Activated T-cell treated with anti-CD3 and anti-CD28 coated beads for 4 hours (primary cell): Measurements from ENCODE around the gene MYH7.
"Not testable (repeated sequence)": the region's sequence is repeated elsewhere in the genome, so short reads cannot be mapped to it uniquely, and the experiment has no call there.

Experiments used
- DNase-seq: peaks from one replicate; pipeline ENCODE4 v3.0.0-alpha.2; 2020

MYH7 gene

DNA sequence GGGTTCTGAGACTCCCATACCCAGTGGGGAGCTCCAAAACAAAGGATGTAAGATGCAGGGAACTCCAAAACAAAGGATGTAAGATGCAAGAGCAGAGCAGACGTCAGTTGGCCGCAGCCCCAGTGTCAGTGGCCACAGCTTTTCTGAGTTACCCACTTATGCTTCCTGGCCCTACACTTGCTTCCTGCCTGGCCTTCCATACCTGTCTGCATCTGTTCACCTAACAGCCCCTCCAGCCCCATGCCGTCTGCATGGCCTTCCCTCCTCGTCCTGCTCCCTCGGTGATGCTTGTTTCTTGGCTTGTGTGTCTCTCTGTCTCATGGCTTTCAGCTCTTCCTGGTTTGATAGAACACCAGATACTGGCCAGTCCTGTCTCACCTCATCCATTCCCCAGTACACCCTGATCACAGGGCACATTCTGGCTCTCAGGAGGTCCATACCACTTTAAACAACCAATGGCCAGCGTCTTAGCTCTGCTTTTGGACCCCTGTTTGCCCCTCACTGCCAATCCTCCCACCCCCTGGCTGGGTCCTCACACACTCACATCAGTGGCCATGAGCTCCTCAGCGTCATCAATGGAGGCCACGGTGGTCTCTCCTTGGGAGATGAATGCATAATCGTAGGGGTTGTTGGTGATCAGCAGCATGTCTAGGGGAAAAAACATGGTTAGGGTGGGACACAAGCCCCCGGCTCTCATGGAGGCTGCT, 5.3 kb downstream of the MYH7 start:
- DNase-seq = no peak

- no peak for DNase-seq
Measured at GRCh38 chr14:23428686-23429495, 6.6 kb downstream of the MYH7 start.

- not testable (repeated sequence) for DNase-seq
Measured at GRCh38 chr14:23425798-23426197, 9.7 kb downstream of the MYH7 start.

DNA sequence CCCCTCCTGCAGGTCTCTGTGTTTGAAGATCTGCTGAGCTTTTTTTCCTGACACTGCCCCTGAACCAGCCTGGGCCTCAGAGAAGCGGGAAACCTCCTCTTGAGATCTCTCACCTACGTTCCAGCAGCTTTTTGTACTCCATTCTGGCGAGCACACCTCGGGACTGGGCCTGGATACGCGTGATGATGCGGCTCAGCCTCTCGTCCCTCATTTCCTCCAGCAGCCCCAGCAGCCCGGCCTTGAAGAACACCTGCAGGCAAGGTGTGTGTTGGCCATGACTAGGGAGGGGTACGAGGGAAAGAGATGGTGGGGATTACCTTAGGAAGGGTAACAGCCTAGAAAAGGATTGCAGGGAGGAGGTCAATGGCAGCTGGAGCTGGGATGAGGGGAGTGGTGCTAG, 10.3 kb downstream of the MYH7 start:
- no peak for DNase-seq

GRCh38 chr14:23423657-23424056, 11.8 kb downstream of the MYH7 start:
- DNase-seq = no peak

DNA sequence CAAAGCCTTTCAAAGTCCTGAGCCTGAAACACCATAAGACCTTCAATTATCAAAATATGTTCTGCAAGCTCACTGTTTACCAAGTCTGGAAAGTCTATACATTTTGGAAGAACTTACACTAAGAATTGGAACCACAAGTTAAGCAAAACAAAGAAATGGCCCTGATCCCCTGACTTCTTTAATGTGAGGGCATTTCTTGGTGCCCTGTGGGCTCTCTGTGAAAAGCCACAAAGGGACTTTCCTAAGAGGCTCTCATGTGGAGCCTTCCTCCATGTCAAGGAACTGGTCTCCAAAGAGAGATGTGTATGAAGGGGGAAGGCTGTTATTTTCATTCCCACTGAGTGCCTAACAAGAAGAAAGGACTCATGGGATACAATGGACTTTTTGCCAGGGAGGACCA, 13.9 kb downstream of the MYH7 start:
- DNase-seq = no peak

GRCh38 chr14:23419646-23420045, 15.8 kb downstream of the MYH7 start:
- not testable (repeated sequence) for DNase-seq

DNA sequence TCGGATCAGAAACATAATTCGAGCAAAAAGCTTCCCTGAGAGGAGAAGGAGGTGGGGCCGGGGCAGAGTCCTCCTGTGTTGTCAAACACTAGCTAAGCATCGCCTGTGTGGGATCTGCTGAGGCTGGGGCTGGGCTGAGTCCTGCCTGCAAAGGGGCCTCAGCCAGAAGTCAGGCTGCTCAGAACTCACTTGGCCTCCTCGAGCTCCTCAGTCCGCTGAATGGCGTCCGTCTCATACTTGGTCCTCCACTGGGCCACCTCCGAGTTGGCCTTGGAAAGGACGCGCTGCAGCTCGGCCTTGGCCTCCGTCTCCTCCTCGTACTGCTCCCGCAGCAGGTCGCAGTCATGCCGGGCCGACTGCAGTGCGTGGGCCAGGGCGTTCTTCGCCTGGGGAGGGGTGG, 17.4 kb downstream of the MYH7 start:
- DNase-seq = no peak

DNA sequence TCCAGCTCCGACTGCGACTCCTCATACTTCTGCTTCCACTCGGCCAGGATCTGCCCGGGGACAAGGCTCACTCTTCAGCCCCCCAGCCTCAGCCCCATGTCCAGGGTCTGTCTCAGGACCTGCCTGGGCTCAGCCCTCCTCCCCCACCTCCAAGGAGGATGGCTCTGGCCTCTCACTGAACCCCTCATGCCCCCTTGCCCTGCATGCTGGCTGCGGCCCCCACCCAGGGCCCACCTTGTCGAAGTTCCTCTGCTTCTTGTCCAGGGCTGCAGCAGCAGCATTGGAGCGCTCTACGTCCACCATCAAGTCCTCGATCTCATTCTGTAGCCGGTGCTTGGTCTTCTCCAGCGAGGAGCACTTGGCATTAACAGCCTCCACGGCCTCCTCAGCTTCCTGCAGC, 18.2 kb downstream of the MYH7 start:
- DNase-seq = not testable (repeated sequence)

GRCh38 chr14:23416801-23417200, 18.7 kb downstream of the MYH7 start:
- no peak for DNase-seq

DNA sequence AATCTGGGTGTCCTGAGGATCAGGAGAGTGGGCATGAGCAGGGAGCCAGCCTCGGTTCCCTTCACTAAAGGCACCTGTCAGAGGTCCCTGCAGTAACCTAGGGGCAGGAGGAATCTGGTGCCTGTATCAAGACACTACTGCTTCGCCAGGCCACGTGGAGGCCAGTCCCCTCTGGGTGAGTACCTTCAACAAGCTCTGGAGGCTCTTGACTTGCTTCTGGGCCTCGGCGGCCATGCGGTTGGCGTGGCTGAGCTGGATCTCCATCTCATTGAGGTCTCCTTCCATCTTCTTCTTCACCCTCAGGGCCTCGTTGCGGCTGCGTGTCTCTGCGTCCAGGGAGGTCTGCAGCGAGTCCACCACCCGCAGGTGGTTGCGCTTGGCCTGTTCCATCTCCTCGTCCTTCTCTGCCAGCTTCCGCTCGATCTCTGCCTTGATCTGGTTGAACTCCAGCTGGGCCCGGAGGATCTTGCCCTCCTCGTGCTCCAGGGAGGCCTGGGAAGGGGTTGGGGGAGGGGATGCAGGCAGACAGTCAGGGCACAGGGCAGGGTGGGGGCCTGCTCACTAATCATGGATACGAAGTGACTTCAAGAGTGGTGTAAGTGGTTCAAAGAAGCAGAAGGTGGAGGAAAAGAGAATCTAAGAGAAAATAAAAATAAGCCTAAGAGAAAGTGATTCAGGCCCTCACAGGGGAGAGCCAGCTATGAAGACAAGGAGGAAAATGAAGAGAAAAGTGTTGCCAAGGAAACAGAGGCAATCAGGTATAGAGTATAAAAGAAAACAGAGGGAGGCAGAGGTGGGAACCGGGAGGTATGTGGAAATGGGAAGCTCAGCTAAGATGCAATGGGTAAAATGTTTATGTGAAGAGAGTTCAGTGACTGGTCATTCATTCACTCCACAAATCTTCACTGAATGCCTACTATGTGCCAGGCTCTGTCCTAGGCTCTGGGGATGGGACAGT, 19.4 kb downstream of the MYH7 start:
- DNase-seq = no peak

- no peak for DNase-seq
Measured at GRCh38 chr14:23414906-23415820, 20.3 kb downstream of the MYH7 start.

- DNase-seq = no peak
Measured at GRCh38 chr14:23414254-23414653, 21.2 kb downstream of the MYH7 start.

DNA sequence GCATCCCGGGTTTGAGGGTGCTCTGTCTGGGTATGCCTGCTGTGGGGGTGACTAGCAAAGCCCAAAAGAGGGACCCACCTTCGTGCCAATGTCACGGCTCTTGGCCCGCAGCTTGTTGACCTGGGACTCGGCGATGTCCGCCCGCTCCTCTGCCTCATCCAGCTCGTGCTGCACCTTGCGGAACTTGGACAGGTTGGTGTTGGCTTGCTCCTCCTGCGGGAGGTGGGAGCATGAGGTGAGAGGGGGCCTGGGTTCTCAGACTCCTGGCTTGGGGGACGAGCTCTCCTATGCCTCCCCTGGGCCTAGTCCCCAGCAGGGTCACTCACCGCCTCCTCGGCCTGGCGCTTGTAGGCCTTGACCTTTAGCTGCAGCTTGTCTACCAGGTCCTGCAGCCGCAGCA, 21.8 kb downstream of the MYH7 start:
- no peak for DNase-seq

DNA sequence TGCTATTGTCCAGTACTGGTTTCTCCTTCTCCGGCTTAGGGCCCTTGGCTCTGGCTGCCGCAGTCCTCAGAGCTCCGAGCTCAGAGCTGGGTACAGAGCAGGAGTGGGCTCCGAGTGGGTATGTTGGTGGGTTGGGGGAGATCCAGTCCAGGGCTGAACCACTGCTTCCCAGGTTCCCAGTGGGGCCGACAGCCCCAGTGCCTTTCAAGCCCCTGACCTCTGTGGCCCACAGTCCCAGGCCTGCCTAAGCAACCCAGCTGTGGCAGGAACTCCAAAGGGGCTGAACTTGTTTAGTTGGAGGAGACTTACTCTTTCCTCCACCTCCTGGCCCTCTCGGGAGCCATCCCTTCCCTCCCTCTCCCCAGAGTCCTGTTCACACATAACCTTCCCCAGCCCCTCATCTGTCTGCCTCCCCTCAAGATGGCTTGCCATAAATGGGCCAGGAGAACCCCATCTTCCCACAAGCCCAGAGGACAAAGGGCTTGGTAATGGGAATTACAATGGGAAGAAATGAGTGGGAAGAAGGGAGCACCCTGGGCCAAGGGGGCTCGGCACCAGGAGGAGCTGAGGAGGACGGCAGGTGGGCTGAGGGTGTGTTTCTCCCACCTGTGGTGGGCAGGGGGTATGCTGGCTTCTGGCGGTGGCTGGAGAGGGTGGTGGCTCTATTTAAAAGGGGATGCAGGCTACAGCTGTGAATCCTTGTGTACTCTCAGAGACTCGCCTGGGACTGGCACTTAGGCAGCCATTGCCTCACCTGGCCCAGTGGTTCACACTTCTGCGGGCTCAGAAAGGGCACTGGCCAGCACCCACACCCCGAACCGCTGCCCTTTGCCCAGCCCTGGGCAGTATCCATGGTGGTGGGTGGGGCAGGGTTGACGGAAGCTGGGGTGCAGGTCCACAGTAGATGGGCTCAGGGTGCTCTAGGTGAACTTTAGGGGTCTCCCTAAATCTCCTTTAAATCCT, 23.6 kb downstream of the MYH7 start:
- DNase-seq = no peak

GRCh38 chr14:23409966-23410635, 25.4 kb downstream of the MYH7 start:
- no peak for DNase-seq

- no peak for DNase-seq
Measured at GRCh38 chr14:23409475-23409874, 26.0 kb downstream of the MYH7 start.

DNA sequence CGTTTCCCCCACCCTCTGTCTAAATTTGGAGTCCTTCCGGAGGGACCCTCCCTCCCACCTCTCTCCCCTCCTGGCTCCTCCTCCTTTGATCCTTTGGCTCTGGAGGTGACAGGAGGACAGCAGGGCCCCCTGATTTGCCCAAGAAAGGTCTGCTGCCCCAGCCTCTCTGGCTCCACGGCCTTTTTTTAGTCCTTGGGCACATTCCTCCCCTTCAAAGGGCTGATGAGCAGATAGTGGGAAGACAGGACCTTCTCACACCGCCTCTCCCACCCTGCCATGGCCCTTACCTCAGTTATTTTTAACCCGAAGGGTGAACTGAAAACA, 27.2 kb downstream of the MYH7 start:
- no peak for DNase-seq

GRCh38 chr14:23407516-23408306, 27.7 kb downstream of the MYH7 start, which contains the start of gene MYH6:
Gene MYH6, minus strand, starts transcription at chr14:23408273. Its CDS starts 1,050 bp downstream, at chr14:23407223.
- DNase-seq = no peak
